GM23338 (cell line): ENCODE data around the gene AFAP1L2. TPM values are rescaled to one million over a fixed set of nuclear protein-coding genes. Genes with fewer than 3 reads are reported as not detected.

Experiments
- ATAC-seq: fragments of 200-7000 bp; cut with Tn5 transposase; 3 replicates; pipeline ENCODE4 v1.9.1; 2020
- DNase-seq: peaks from one replicate; pipeline ENCODE4 v3.0.0-alpha.2; 2015; ENCODE audit warnings: low spot score
- H2AFZ ChIP-seq: fragments of 200-600 bp; sonication (generic); 2 replicates; pipeline ENCODE4 v1.8.0; 2016; ENCODE audit warnings: antibody characterized with exemption, mild to moderate bottlenecking, moderate library complexity
- H3F3A ChIP-seq: fragments of 200-600 bp; sonication (generic); replicated peaks from 2 replicates; pipeline ENCODE4 v1.8.0; 2017; ENCODE audit warnings: antibody characterized with exemption, mixed run types, low read depth
- H3K27ac ChIP-seq: fragments of 200-600 bp; sonication (generic); 2 replicates; pipeline ENCODE4 v1.6.1; 2016; ENCODE audit warnings: low read depth
- H3K27me3 ChIP-seq: fragments of 200-600 bp; sonication (generic); 2 replicates; pipeline ENCODE4 v1.8.0; 2016; ENCODE audit warnings: mild to moderate bottlenecking, mixed run types, moderate library complexity; ENCODE audit not compliant: insufficient read depth
- H3K36me3 ChIP-seq: fragments of 200-600 bp; sonication (generic); 2 replicates; pipeline ENCODE4 v1.8.0; 2016; ENCODE audit warnings: mild to moderate bottlenecking; ENCODE audit not compliant: insufficient read depth
- H3K4me1 ChIP-seq: fragments of 200-600 bp; sonication (generic); 2 replicates; pipeline ENCODE4 v1.8.0; 2016; ENCODE audit warnings: mild to moderate bottlenecking, moderate library complexity; ENCODE audit not compliant: insufficient read depth
- H3K4me2 ChIP-seq: fragments of 200-600 bp; sonication (generic); 2 replicates; pipeline ENCODE4 v1.7.1; 2017; ENCODE audit warnings: mixed run types
- H3K4me3 ChIP-seq: fragments of 200-600 bp; sonication (generic); 2 replicates; pipeline ENCODE4 v1.6.1; 2016; ENCODE audit warnings: mixed run types
- H3K79me2 ChIP-seq: fragments of 200-600 bp; sonication (generic); replicated peaks from 2 replicates; pipeline ENCODE4 v1.8.0; 2017; ENCODE audit warnings: mild to moderate bottlenecking; ENCODE audit not compliant: insufficient read depth
- H3K9me2 ChIP-seq: fragments of 200-600 bp; sonication (generic); 2 replicates; pipeline ENCODE4 v1.8.0; 2017; ENCODE audit not compliant: insufficient read depth
- H4K20me1 ChIP-seq: fragments of 200-600 bp; sonication (generic); replicated peaks from 2 replicates; pipeline ENCODE4 v1.8.0; 2017; ENCODE audit warnings: mild to moderate bottlenecking; ENCODE audit not compliant: insufficient read depth
- H3K27ac Mint-ChIP-seq: 2 replicates; pipeline ENCODE4 v1.8.0; 2020; ENCODE audit warnings: inconsistent platforms, mild to moderate bottlenecking, moderate library complexity, mixed read lengths
- H3K27me3 Mint-ChIP-seq: 3 replicates; pipeline ENCODE4 v1.8.0; 2022; ENCODE audit warnings: low read depth, mild to moderate bottlenecking, moderate library complexity, mixed read lengths, inconsistent platforms; ENCODE audit not compliant: insufficient read depth, poor library complexity
- H3K36me3 Mint-ChIP-seq: 3 replicates; pipeline ENCODE4 v1.8.0; 2021; ENCODE audit warnings: low read depth, mild to moderate bottlenecking, inconsistent platforms, moderate library complexity, mixed read lengths
- H3K4me1 Mint-ChIP-seq: 3 replicates; pipeline ENCODE4 v1.8.0; 2020; ENCODE audit warnings: mild to moderate bottlenecking, inconsistent platforms, mixed read lengths
- H3K4me3 Mint-ChIP-seq: 3 replicates; pipeline ENCODE4 v1.8.0; 2021; ENCODE audit warnings: moderate library complexity, mild to moderate bottlenecking, inconsistent platforms, mixed read lengths
- H3K9me3 Mint-ChIP-seq: 3 replicates; pipeline ENCODE4 v1.8.0; 2020; ENCODE audit warnings: moderate library complexity, mild to moderate bottlenecking, inconsistent platforms, mixed read lengths
- CREB1 ChIP-seq: fragments of 250-450 bp; sonication (Bioruptor Pico); IDR thresholded peaks from 2 replicates; pipeline ENCODE4 v1.5.0; 2020; ENCODE audit warnings: low read depth, mild to moderate bottlenecking, moderate library complexity
- EZH2 ChIP-seq: fragments of 200-600 bp; sonication (generic); IDR thresholded peaks from one replicate; pipeline ENCODE4 v1.8.0; 2017; ENCODE audit warnings: antibody characterized with exemption, mild to moderate bottlenecking, low read depth; ENCODE audit not compliant: unreplicated experiment
- EZH2phosphoT487 ChIP-seq: fragments of 200-600 bp; sonication (generic); IDR thresholded peaks from one replicate; pipeline ENCODE4 v1.8.1; 2018; ENCODE audit warnings: antibody characterized with exemption; ENCODE audit not compliant: unreplicated experiment
- NANOG ChIP-seq: IDR thresholded peaks from 2 replicates; pipeline ENCODE4 v1.6.1; 2016; ENCODE audit warnings: antibody characterized with exemption, borderline replicate concordance
- POLR2AphosphoS5 ChIP-seq: IDR thresholded peaks from 2 replicates; pipeline ENCODE4 v1.6.1; 2016; ENCODE audit warnings: antibody characterized with exemption, low read depth
- REST ChIP-seq: IDR thresholded peaks from one replicate; pipeline ENCODE4 v1.6.1; 2018; ENCODE audit warnings: antibody characterized with exemption; ENCODE audit not compliant: unreplicated experiment
- STAT1 ChIP-seq: IDR thresholded peaks from one replicate; pipeline ENCODE4 v1.6.1; 2016; ENCODE audit warnings: antibody characterized with exemption; ENCODE audit not compliant: unreplicated experiment
- ZNF114 ChIP-seq: fragments of 250-450 bp; sonication (Bioruptor Pico); IDR thresholded peaks from 2 replicates; pipeline ENCODE4 v1.5.0; 2020; ENCODE audit warnings: mild to moderate bottlenecking, moderate library complexity
- polyA plus RNA-seq: library from polyadenylated mRNA; unstranded; fragments of >200 nt; fragmentation: Nextera tagmentation; extraction: Ambion mirVana; gene quantifications from 2 replicates; pipeline ENCODE4 v1.2.1, GENCODE V29; 2016
- total RNA-seq: library from RNA; depleted of rRNA; stranded (reverse); fragments of >200 nt; shearing (Covaris generic); gene quantifications from 2 replicates; pipeline ENCODE4 v1.2.3, GENCODE V29; 2014
- TF ChIP-seq, protein P1 (sequence below): IDR thresholded peaks from 2 replicates; pipeline ENCODE4 v1.6.1; 2016; ENCODE audit warnings: antibody characterized with exemption

The AFAP1L2 gene
- total and polyA plus RNA-seq, 2 experiments from 2014 or later: 2.3 to 6.5 TPM

DNA sequence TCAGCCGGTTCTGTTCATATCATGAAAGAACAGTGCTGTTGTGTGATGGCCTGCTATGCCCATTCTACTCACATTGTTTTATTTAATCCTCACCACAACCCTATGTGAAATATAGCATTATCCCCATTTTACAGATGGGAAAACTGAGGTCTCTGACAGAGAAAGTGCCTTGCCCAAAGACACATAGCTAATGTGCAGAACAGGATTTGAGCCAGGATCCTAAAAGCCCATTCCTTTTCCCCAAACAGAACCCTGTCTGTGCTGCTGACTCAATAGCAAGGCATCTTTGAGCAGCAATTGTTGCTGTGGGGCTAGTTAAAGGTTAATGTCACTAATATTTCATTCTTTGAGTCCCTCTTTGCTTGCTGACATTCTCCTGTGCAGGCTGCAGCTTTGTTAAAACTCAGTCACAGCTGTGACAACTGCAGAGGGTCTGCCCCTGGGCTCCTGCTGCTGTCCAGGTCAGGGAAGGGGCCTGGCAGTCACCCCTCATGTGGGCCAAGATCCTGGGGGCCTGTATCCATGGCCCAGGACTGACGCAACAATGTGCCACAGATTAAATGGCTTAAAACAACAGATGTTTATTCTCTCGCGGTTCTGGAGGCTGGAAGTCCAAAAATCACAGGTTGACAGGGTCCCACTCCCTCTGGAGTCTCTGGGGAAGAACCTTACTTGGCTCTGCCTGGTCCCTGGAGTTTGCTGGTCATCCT, 40.4 kb downstream of the AFAP1L2 start:
- H3K4me2 ChIP-seq: no peak overlapping the region
- no peaks in the 10 kb centered on the region for H3K79me2 ChIP-seq

More for the DNA sequence above, 40.4 kb downstream of the AFAP1L2 start:
- H3K27me3 ChIP-seq: no peaks in the 10 kb centered on the region
- H3K4me3 ChIP-seq: no peak overlapping the region
- H3K27ac Mint-ChIP-seq: no peak overlapping the region
- H2AFZ ChIP-seq: no peak overlapping the region
- no peak for DNase-seq
- no peaks in the 10 kb centered on the region for H3K4me1 ChIP-seq
- peaks cover 2% of the 10 kb centered on the region for H3K27me3 Mint-ChIP-seq
- TF ChIP-seq, protein P1, sequence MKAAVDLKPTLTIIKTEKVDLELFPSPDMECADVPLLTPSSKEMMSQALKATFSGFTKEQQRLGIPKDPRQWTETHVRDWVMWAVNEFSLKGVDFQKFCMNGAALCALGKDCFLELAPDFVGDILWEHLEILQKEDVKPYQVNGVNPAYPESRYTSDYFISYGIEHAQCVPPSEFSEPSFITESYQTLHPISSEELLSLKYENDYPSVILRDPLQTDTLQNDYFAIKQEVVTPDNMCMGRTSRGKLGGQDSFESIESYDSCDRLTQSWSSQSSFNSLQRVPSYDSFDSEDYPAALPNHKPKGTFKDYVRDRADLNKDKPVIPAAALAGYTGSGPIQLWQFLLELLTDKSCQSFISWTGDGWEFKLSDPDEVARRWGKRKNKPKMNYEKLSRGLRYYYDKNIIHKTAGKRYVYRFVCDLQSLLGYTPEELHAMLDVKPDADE: no peak
- no peak for TF ChIP-seq ZNF114 (CRISPR knock-in tag)
- no peak for TF ChIP-seq EZH2phosphoT487
- no peak for TF ChIP-seq STAT1
- no peak for TF ChIP-seq EZH2
- no peak for TF ChIP-seq NANOG
- TF ChIP-seq REST: no peak
- no peak for TF ChIP-seq CREB1 (CRISPR knock-in tag)
- TF ChIP-seq POLR2AphosphoS5: no peak
- no peaks in the 10 kb centered on the region for H3F3A ChIP-seq
- H3K36me3 Mint-ChIP-seq: no peaks in the 10 kb centered on the region
- no peak for ATAC-seq
- H3K9me3 Mint-ChIP-seq: no peaks in the 10 kb centered on the region
- peaks cover 18% of the 10 kb centered on the region for H3K4me1 Mint-ChIP-seq
- no peak overlapping the region for H3K27ac ChIP-seq
- H3K9me2 ChIP-seq: peaks cover 6% of the 10 kb centered on the region; the same call in 1 of the 2 replicates
- H3K4me3 Mint-ChIP-seq: no peak overlapping the region
- H3K36me3 ChIP-seq: no peaks in the 10 kb centered on the region
- no peaks in the 10 kb centered on the region for H4K20me1 ChIP-seq
